Measurements from ENCODE around the gene PHKA2.
A peak's percentile ranks its signal among the peaks of the same experiment; 100 is the strongest.
"Not testable (repeated sequence)": the region's sequence is repeated elsewhere in the genome, so short reads cannot be mapped to it uniquely, and the experiment has no call there.

The PHKA2 gene

GRCh38 chrX:18983666-18984380 lies at the start of gene PHKA2:
Gene PHKA2, minus strand, starts transcription at chrX:18984114. Its CDS starts 182 bp downstream, at chrX:18983932.
- no peak for DNase-seq (ENCODE audit: low spot score)
- no peak for TF ChIP-seq CTCF (IDR thresholded peaks at IDR 0.05; ENCODE audit: borderline replicate concordance, control extremely low read depth, extremely low read depth, insufficient read depth, missing control alignments)
- in situ Hi-C loops (cut with MboI; ENCODE audit: low sequenced_read_pairs, unreplicated experiment): no loop called here

- in situ Hi-C loops (cut with MboI; ENCODE audit: low sequenced_read_pairs, unreplicated experiment): loop anchor here (10.0 kb wide), 1 partner anchor 304 kb away; no protein-coding TSS in a partner anchor
- no peak for TF ChIP-seq CTCF (IDR thresholded peaks at IDR 0.05; ENCODE audit: borderline replicate concordance, control extremely low read depth, extremely low read depth, insufficient read depth, missing control alignments)
- DNase-seq (ENCODE audit: low spot score): no peak
Observed at GRCh38 chrX:19030805-19031204, 46.9 kb upstream of the PHKA2 start.

- in situ Hi-C loops (cut with MboI; ENCODE audit: low sequenced_read_pairs, unreplicated experiment): no loop called here
- DNase-seq (ENCODE audit: low spot score): no peak
- TF ChIP-seq CTCF (IDR thresholded peaks at IDR 0.05; ENCODE audit: borderline replicate concordance, control extremely low read depth, extremely low read depth, insufficient read depth, missing control alignments): no peak
Observed at GRCh38 chrX:19028560-19028959, 44.6 kb upstream of the PHKA2 start.

- no peak for TF ChIP-seq CTCF (IDR thresholded peaks at IDR 0.05; ENCODE audit: borderline replicate concordance, control extremely low read depth, extremely low read depth, insufficient read depth, missing control alignments)
- in situ Hi-C loops (cut with MboI; ENCODE audit: low sequenced_read_pairs, unreplicated experiment): loop anchor here (25.0 kb wide), 1 partner anchor 637 kb away; no protein-coding TSS in a partner anchor
- no peak for DNase-seq (ENCODE audit: low spot score)
Observed at GRCh38 chrX:19024366-19024765, 40.5 kb upstream of the PHKA2 start.

- no peak for DNase-seq (ENCODE audit: low spot score)
- no peak for TF ChIP-seq CTCF (IDR thresholded peaks at IDR 0.05; ENCODE audit: borderline replicate concordance, control extremely low read depth, extremely low read depth, insufficient read depth, missing control alignments)
- in situ Hi-C loops (cut with MboI; ENCODE audit: low sequenced_read_pairs, unreplicated experiment): loop anchor here (25.0 kb wide), 1 partner anchor 633 kb away; no protein-coding TSS in a partner anchor
Observed at GRCh38 chrX:19019996-19020395, 36.1 kb upstream of the PHKA2 start.

- DNase-seq (ENCODE audit: low spot score): peak; percentile 46
- in situ Hi-C loops (cut with MboI; ENCODE audit: low sequenced_read_pairs, unreplicated experiment): loop anchor here (25.0 kb wide), 1 partner anchor 630 kb away; no protein-coding TSS in a partner anchor
- peak; percentile 36 for TF ChIP-seq CTCF (IDR thresholded peaks at IDR 0.05; ENCODE audit: borderline replicate concordance, control extremely low read depth, extremely low read depth, insufficient read depth, missing control alignments)
Observed at GRCh38 chrX:19017271-19017670, 33.4 kb upstream of the PHKA2 start.

GRCh38 chrX:19016614-19017013 lies 32.7 kb upstream of the PHKA2 start:
- DNase-seq (ENCODE audit: low spot score): not testable (repeated sequence)
- in situ Hi-C loops (cut with MboI; ENCODE audit: low sequenced_read_pairs, unreplicated experiment): loop anchor here (25.0 kb wide), 1 partner anchor 629 kb away; no protein-coding TSS in a partner anchor
